Measurements from ENCODE around the gene RSBN1.

Gene RSBN1

GRCh38 chr1:113804421-113805255, 7.6 kb downstream of the RSBN1 start:
- Mint-ChIP-seq H3K27me3 (ENCODE audit: low read depth, poor library complexity) (peaks cover 3% of the 10 kb centered on the region), H3K36me3 (ENCODE audit: low read depth) (peaks cover 67% of the 10 kb centered on the region), H3K4me1 (peaks cover 19% of the 10 kb centered on the region), H3K4me3 (no peak overlapping the region), H3K27ac (no peak overlapping the region), H3K9me3 (peaks cover 22% of the 10 kb centered on the region)
- DNase-seq: no peak
- TF ChIP-seq CTCF (IDR thresholded peaks at IDR 0.05): no peak

GRCh38 chr1:113802367-113803007, 9.8 kb downstream of the RSBN1 start:
- H3K4me1 Mint-ChIP-seq: peaks cover 7% of the 10 kb centered on the region
- DNase-seq: no peak
- H3K36me3 Mint-ChIP-seq (ENCODE audit: low read depth): peaks cover 61% of the 10 kb centered on the region
- no peak overlapping the region for H3K4me3 Mint-ChIP-seq
- no peak for TF ChIP-seq CTCF (IDR thresholded peaks at IDR 0.05)
- H3K27ac Mint-ChIP-seq: no peak overlapping the region
- peaks cover 3% of the 10 kb centered on the region for H3K27me3 Mint-ChIP-seq (ENCODE audit: low read depth, poor library complexity)
- H3K9me3 Mint-ChIP-seq: peaks cover 17% of the 10 kb centered on the region

- Mint-ChIP-seq H3K4me1 (peaks cover 7% of the 10 kb centered on the region), H3K9me3 (peaks cover 9% of the 10 kb centered on the region), H3K4me3 (no peak overlapping the region), H3K27ac (no peak overlapping the region), H3K27me3 (ENCODE audit: low read depth, poor library complexity) (no peaks in the 10 kb centered on the region), H3K36me3 (ENCODE audit: low read depth) (peaks cover 61% of the 10 kb centered on the region)
- DNase-seq: no peak
- TF ChIP-seq CTCF (IDR thresholded peaks at IDR 0.05): no peak
These were observed 11.8 kb downstream of the RSBN1 start for GRCh38 chr1:113800487-113800886.

GRCh38 chr1:113797472-113797871, 14.8 kb downstream of the RSBN1 start:
- no peak overlapping the region for H3K4me3 Mint-ChIP-seq
- no peaks in the 10 kb centered on the region for H3K27me3 Mint-ChIP-seq (ENCODE audit: low read depth, poor library complexity)
- peaks cover 61% of the 10 kb centered on the region for H3K36me3 Mint-ChIP-seq (ENCODE audit: low read depth)
- no peak overlapping the region for H3K27ac Mint-ChIP-seq
- no peaks in the 10 kb centered on the region for H3K4me1 Mint-ChIP-seq
- H3K9me3 Mint-ChIP-seq: no peaks in the 10 kb centered on the region
- no peak for TF ChIP-seq CTCF (IDR thresholded peaks at IDR 0.05)
- DNase-seq: no peak

GRCh38 chr1:113793878-113794834, 18.1 kb downstream of the RSBN1 start:
- H3K9me3 Mint-ChIP-seq: no peaks in the 10 kb centered on the region
- no peak overlapping the region for H3K4me3 Mint-ChIP-seq
- TF ChIP-seq CTCF (IDR thresholded peaks at IDR 0.05): no peak
- no peaks in the 10 kb centered on the region for H3K27me3 Mint-ChIP-seq (ENCODE audit: low read depth, poor library complexity)
- DNase-seq: no peak
- no peaks in the 10 kb centered on the region for H3K4me1 Mint-ChIP-seq
- no peak overlapping the region for H3K27ac Mint-ChIP-seq
- peaks cover 79% of the 10 kb centered on the region for H3K36me3 Mint-ChIP-seq (ENCODE audit: low read depth)

Measured in nephron progenitor cell (in vitro differentiated cells).